Loucy (cell line): ENCODE results near the gene KCNMA1.

Experiments
- CTCF ChIP-seq: fragments of 200-600 bp; sonication (generic); conservative IDR thresholded peaks from 2 replicates; pipeline ENCODE4 v1.5.1; 2014; ENCODE audit warnings: mild to moderate bottlenecking, antibody characterized with exemption, low read length
- EZH2phosphoT487 ChIP-seq: fragments of 200-600 bp; IDR thresholded peaks from 2 replicates; pipeline ENCODE4 v1.6.1; 2018; ENCODE audit warnings: antibody characterized with exemption, mild to moderate bottlenecking, moderate library complexity, borderline replicate concordance

- no peak for TF ChIP-seq CTCF
- TF ChIP-seq EZH2phosphoT487: no peak
These were observed 289.5 kb downstream of the KCNMA1 start for GRCh38 chr10:77348082-77348481.
